Psoas muscle (tissue), 8 donors: ENCODE results near the gene CFAP46. TPM values are rescaled to one million over a fixed set of nuclear protein-coding genes. Genes with fewer than 3 reads are reported as not detected.

ENCODE experiments used
- ATAC-seq, 4 donors: fragments of 200-7000 bp; cut with Tn5 transposase; one replicate each; pipeline ENCODE4 v1.9.1; 2020; ENCODE audit warnings: moderate library complexity in 3 of 4, mild to moderate bottlenecking in 2 of 4
- DNase-seq, 2 donors: peaks; one replicate each; pipeline ENCODE4 v3.0.0-alpha.2; 2020
- H3K27ac ChIP-seq: fragments of 200-600 bp; one replicate; pipeline ENCODE4 v1.8.0; 2022
- H3K27me3 ChIP-seq, 3 donors: fragments of 200-600 bp in 1 of 3; one replicate each; pipeline versions ENCODE4 v1.6.1 to v1.8.0; 2013 to 2022; ENCODE audit warnings: low read length in 2 of 3, mild to moderate bottlenecking in 2 of 3, moderate library complexity in 1 of 3; ENCODE audit not compliant: insufficient read depth in 3 of 3
- H3K36me3 ChIP-seq, 2 donors: fragments of 200-600 bp in 1 of 2; one replicate each; pipeline versions ENCODE4 v1.6.1 to v1.8.0; 2013 to 2022; ENCODE audit warnings: low read depth in 1 of 2, mild to moderate bottlenecking in 1 of 2, moderate library complexity in 1 of 2; ENCODE audit not compliant: insufficient read depth in 1 of 2
- H3K4me1 ChIP-seq: fragments of 200-600 bp; one replicate; pipeline ENCODE4 v1.8.0; 2022
- H3K4me3 ChIP-seq: fragments of 200-600 bp; one replicate; pipeline ENCODE4 v1.8.0; 2022; ENCODE audit warnings: mild to moderate bottlenecking
- H3K9me3 ChIP-seq: fragments of 200-600 bp; one replicate; pipeline ENCODE4 v1.8.0; 2022
- WGBS, 3 donors: extraction: QIAGEN DNeasy Blood & Tissue Kit; methylation state at CpG; one replicate each; pipeline versions ENCODE4 v1.1.6 to v1.1.7; 2013; 5-methylcytosine and 5-hydroxymethylcytosine counted together
- intact Hi-C, 2 donors: fragments of 100-400 bp; cut with DNase I; formaldehyde crosslinking; loops; one replicate each; pipeline versions ENCODE4 v1.11.0 to v1.14.2; 2022
- polyA plus RNA-seq, 3 donors: library from polyadenylated mRNA; stranded (reverse); fragments of 200-250 nt; gene quantifications; one replicate each; pipeline ENCODE4 v1.2.3, GENCODE V29; 2013
- total RNA-seq, 4 donors: library from RNA; stranded (reverse); fragmentation: NEBNext Ultra II Directional in 2 of 4; extraction: Animal tissue kit (Norgen Biotek cat#: 25700) in 2 of 4; gene quantifications; one replicate each; pipeline versions ENCODE4 v1.2.1 to v1.2.4, GENCODE V29; 2021 to 2023
- TF ChIP-seq, protein P1 (sequence below): fragments of 200-600 bp; IDR thresholded peaks from one replicate; pipeline ENCODE4 v1.8.0; 2022; ENCODE audit warnings: antibody characterized with exemption
- donor health status: healthy with polysubstance abuse.
- donor health status: DM: no; HTN: no; CAD: no; lungs with moderate emphysema.
- donor health status: Bipolar disorder and iron deficiency.
- donor health status: healthy.
- donor health status: DM: yes; HTN: yes; CAD: no.
- donor health status: DM: no; HTN: no; CAD: no.
- donor health status: DM: no; HTN: no; CAD: no.
- donor health status: DM: yes; HTN: yes; CAD: no.

Gene CFAP46
- total and polyA plus RNA-seq, 7 donors: 3.9 to 25.4 (median 13.8) TPM

DNA sequence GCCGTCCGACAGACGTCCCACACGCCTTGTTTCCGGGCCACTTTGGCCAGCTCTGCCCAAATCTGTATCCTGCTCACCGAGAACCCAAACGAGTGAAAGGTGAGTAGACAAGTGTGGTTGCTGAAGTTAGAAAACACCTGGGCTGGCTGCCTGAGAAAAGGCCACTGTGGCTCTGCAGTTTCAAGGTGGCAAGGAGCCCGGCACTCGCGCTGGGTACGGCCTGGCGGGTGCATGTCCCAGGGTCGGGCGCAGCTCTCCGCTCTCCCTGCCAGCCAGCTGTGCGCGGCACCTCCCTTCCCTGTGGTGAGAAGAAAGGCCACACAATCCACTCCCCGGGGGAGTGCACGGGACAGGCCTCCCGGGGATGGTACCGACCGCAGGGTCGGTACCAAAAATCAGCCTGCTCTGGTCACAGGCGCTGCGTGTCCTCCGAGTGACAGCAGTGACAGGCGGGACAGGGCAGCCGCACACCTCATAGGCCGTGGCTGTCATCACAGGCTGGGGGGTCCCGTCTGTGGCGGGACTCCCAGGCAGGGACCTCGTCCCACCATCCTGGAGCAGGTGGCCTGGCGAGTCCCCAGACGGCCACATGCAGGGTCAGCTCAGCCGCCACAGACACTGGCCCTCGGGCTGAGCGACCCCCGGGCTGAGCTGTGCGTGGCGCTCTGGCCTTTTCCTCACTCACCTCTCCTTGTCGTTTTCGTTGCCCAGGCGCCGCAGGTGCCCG lies 22.8 kb downstream of the CFAP46 start:
- Histone ChIP-seq H3K27me3 (peaks cover 0 to 72% (median 17%) of the 10 kb centered on the region in 3 donors), H3K27ac (no peak overlapping the region), H3K36me3 (no peaks in the 10 kb centered on the region), H3K9me3 (no peaks in the 10 kb centered on the region), H3K4me1 (no peaks in the 10 kb centered on the region), H3K4me3 (no peak overlapping the region)
- WGBS, 3 donors: 84 to 86% (median 85%) methylated on average over 44 to 45 of the region's 45 CpGs
- TF ChIP-seq, protein P1, sequence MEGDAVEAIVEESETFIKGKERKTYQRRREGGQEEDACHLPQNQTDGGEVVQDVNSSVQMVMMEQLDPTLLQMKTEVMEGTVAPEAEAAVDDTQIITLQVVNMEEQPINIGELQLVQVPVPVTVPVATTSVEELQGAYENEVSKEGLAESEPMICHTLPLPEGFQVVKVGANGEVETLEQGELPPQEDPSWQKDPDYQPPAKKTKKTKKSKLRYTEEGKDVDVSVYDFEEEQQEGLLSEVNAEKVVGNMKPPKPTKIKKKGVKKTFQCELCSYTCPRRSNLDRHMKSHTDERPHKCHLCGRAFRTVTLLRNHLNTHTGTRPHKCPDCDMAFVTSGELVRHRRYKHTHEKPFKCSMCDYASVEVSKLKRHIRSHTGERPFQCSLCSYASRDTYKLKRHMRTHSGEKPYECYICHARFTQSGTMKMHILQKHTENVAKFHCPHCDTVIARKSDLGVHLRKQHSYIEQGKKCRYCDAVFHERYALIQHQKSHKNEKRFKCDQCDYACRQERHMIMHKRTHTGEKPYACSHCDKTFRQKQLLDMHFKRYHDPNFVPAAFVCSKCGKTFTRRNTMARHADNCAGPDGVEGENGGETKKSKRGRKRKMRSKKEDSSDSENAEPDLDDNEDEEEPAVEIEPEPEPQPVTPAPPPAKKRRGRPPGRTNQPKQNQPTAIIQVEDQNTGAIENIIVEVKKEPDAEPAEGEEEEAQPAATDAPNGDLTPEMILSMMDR: no peak
- peak in 1 of 2 donors; percentile 39 for DNase-seq
- no peak for ATAC-seq
- intact Hi-C loops: no loop called here

DNA sequence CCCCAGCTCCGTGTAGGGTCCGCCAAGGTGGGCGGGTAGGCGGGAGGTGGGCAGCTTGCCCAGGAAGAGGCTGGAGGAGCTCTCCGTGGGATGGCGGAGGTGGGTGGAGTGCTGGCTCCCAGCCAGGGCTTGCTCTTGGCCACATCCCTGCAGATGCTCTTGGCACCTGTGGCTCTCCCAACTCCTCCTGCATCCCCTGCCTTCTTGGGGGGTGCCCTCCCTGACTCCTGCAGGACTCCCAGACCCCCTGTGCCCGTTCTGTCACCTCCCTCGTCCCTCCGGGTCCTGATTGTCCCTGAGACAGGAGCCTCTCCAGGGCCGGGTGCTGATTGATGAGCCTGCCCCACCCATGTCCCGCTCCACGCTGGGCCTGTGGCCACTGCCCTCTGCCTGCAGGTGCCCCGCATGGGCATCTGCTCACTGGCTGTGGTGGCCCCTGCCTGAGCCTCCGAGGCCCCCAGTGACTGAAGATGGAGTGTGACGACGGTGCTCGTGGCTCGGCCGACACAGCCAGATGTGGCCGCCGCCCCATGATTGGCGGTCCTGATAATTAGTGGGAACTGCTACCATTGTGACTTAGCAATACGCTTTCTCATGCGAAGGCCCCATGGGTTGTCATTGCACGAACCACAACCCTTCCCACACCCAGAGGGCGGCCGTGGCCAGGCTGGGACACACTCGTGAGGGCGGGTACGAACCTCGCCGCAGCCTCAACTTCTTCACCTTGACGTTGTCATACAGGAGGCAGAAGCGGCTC lies 23.6 kb downstream of the CFAP46 start:
- Histone ChIP-seq H3K27ac (no peak overlapping the region), H3K36me3 (no peaks in the 10 kb centered on the region), H3K27me3 (peaks cover 0 to 72% (median 17%) of the 10 kb centered on the region in 3 donors), H3K4me1 (no peaks in the 10 kb centered on the region), H3K4me3 (no peak overlapping the region), H3K9me3 (no peaks in the 10 kb centered on the region)
- TF ChIP-seq, protein P1: no peak
- intact Hi-C loops: no loop called here
- DNase-seq: peak in 1 of 2 donors; percentile 42
- no peak for ATAC-seq
- WGBS, 3 donors: 70 to 74% (median 71%) methylated on average over 32 to 34 of the region's 34 CpGs

DNA sequence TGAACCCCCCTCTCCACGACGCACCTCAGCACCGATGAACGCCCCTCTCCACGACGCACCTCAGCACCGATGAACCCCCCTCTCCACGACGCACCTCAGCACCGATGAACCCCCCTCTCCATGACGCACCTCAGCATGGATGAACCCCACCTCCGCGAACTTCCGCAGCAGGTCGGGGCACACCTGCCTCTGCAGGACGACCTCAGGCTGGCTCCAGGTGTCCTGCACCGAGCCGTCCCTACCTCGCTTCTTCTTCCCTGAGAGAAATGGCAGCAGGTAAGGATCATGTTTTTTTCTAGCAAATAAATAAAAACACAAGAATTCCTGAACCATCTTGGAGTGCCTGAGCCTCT lies 24.1 kb downstream of the CFAP46 start:
- TF ChIP-seq, protein P1: no peak

DNA sequence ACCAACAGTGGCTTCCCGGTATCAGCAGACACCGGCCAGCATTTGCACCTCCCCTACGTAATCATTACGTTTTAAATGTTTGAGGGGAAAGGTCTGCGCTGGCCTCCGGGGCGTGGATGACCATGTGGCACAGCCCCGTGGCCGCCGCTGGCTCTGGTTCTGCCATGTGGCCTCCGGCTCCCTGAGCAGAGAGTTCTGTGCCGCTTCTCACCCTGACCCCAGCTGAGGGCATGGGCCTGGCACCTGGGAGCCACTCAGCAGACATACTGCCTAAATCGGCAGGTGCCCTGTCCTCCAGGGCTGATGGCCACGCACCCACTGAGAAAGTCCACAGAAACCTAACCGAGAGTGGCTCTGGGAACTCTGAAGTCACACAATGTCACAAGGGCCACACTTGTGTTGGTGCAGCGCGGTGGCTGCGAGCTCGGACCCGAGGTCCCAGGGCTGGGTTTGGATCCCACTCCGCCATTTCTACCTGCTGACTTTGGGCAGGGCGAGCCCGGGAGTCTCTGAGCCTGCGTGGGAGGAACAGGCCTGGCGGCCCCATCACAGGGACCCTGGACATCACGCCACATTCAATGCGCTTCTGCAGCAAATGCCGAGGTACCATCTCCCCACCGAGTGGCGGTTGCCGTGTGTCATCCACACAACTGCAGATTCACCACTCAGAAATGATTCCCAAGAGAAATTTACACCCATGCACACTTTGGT lies 25.3 kb downstream of the CFAP46 start:
- 84 to 87% (median 86%) methylated on average over 31 of the region's 31 CpGs for WGBS, 3 donors
- H3K27ac ChIP-seq: no peak overlapping the region
- H3K27me3 ChIP-seq: peaks cover 0 to 74% (median 20%) of the 10 kb centered on the region in 3 donors
- intact Hi-C loops: no loop called here
- TF ChIP-seq, protein P1: no peak
- H3K36me3 ChIP-seq: no peaks in the 10 kb centered on the region
- no peaks in the 10 kb centered on the region for H3K4me1 ChIP-seq
- H3K4me3 ChIP-seq: no peak overlapping the region
- no peak for ATAC-seq
- H3K9me3 ChIP-seq: no peaks in the 10 kb centered on the region
- DNase-seq: peak in 1 of 2 donors; percentile 26

More for the DNA sequence above, 24.1 kb downstream of the CFAP46 start:
- no peak overlapping the region for H3K27ac ChIP-seq
- H3K9me3 ChIP-seq: no peaks in the 10 kb centered on the region
- intact Hi-C loops: no loop called here
- 92 to 96% (median 95%) methylated on average over 13 to 19 of the region's 19 CpGs for WGBS, 3 donors
- peaks cover 0 to 76% (median 17%) of the 10 kb centered on the region in 3 donors for H3K27me3 ChIP-seq
- H3K4me1 ChIP-seq: no peaks in the 10 kb centered on the region
- H3K4me3 ChIP-seq: no peak overlapping the region
- ATAC-seq: no peak
- no peak for DNase-seq
- no peaks in the 10 kb centered on the region for H3K36me3 ChIP-seq
